HG03520 (cell line): Measurements from ENCODE around the gene OR4C3.
"Not testable (repeated sequence)": the region's sequence is repeated elsewhere in the genome, so short reads cannot be mapped to it uniquely, and the experiment has no call there.

Experiments used
- ATAC-seq: cut with Tn5 transposase; IDR thresholded peaks from one replicate; pipeline ENCODE4 v1.9.1; 2021; ENCODE audit warnings: mild to moderate bottlenecking, moderate library complexity; ENCODE audit not compliant: unreplicated experiment

OR4C3 gene

GRCh38 chr11:48324620-48325019, at the start of gene OR4C3:
Gene OR4C3 (plus strand): TSS chr11:48324920. CDS start chr11:48325022, 102 bp downstream.
- ATAC-seq = not testable (repeated sequence)

GRCh38 chr11:48305923-48306322, 18.8 kb upstream of the OR4C3 start, which contains the start of gene OR4S1:
Gene OR4S1 (plus strand): TSS chr11:48306223. CDS start chr11:48306223, 0 bp downstream.
- no peak for ATAC-seq

GRCh38 chr11:48307760-48308386, 16.8 kb upstream of the OR4C3 start:
- peak; percentile 95 for ATAC-seq

- ATAC-seq = not testable (repeated sequence)
These were observed 11.1 kb upstream of the OR4C3 start for GRCh38 chr11:48313590-48313989.

GRCh38 chr11:48319813-48320212, 4.9 kb upstream of the OR4C3 start:
- not testable (repeated sequence) for ATAC-seq

- ATAC-seq = no peak
These were observed 16.7 kb downstream of the OR4C3 start for GRCh38 chr11:48341466-48341865.

- ATAC-seq = not testable (repeated sequence)
These were observed 17.8 kb downstream of the OR4C3 start for GRCh38 chr11:48342505-48342904.

GRCh38 chr11:48346286-48346685, 21.6 kb downstream of the OR4C3 start:
- not testable (repeated sequence) for ATAC-seq

GRCh38 chr11:48354013-48354412, 29.3 kb downstream of the OR4C3 start:
- no peak for ATAC-seq

GRCh38 chr11:48354677-48355076, 30.0 kb downstream of the OR4C3 start:
- ATAC-seq = no peak

- ATAC-seq = not testable (repeated sequence)
These were observed 36.6 kb downstream of the OR4C3 start for GRCh38 chr11:48361289-48361688.

- ATAC-seq = no peak
These were observed 41.6 kb downstream of the OR4C3 start, which contains the start of gene OR4C5 for GRCh38 chr11:48366365-48366764. Gene OR4C5 (minus strand): TSS chr11:48366465. CDS start chr11:48366465, 0 bp downstream.
